Measurements from ENCODE around the gene CPPED1. TPM values are rescaled to one million over a fixed set of nuclear protein-coding genes. Genes with fewer than 3 reads are reported as not detected.
"Not testable (repeated sequence)": the region's sequence is repeated elsewhere in the genome, so short reads cannot be mapped to it uniquely, and the experiment has no call there.

CPPED1 gene
- total RNA-seq, 1 donor = 13.8 TPM

GRCh38 chr16:12793865-12794240 is 9.8 kb downstream of the CPPED1 start:
- no peak overlapping the region for H3K4me3 ChIP-seq (ENCODE audit: low read depth, low read length)
- no peak for DNase-seq (ENCODE audit: low read depth)
- TF ChIP-seq CTCF (IDR thresholded peaks at IDR 0.05; ENCODE audit: insufficient read depth, low read depth, low read length) = no peak

- H3K4me3 ChIP-seq (ENCODE audit: low read depth, low read length) = no peak overlapping the region
- no peak for TF ChIP-seq CTCF (IDR thresholded peaks at IDR 0.05; ENCODE audit: insufficient read depth, low read depth, low read length)
- no peak for DNase-seq (ENCODE audit: low read depth)
These were observed 10.4 kb downstream of the CPPED1 start for GRCh38 chr16:12793120-12793864.

- not testable (repeated sequence) for H3K4me3 ChIP-seq (ENCODE audit: low read depth, low read length)
These were observed 11.2 kb downstream of the CPPED1 start for GRCh38 chr16:12792528-12792927.

GRCh38 chr16:12791340-12791739 is 12.3 kb downstream of the CPPED1 start:
- TF ChIP-seq CTCF (IDR thresholded peaks at IDR 0.05; ENCODE audit: insufficient read depth, low read depth, low read length) = no peak
- DNase-seq (ENCODE audit: low read depth) = no peak
- H3K4me3 ChIP-seq (ENCODE audit: low read depth, low read length) = no peak overlapping the region

More at GRCh38 chr16:12792528-12792927, 11.2 kb downstream of the CPPED1 start:
- DNase-seq (ENCODE audit: low read depth) = not testable (repeated sequence)

- TF ChIP-seq CTCF (IDR thresholded peaks at IDR 0.05; ENCODE audit: insufficient read depth, low read depth, low read length) = no peak
- no peak overlapping the region for H3K4me3 ChIP-seq (ENCODE audit: low read depth, low read length)
- DNase-seq (ENCODE audit: low read depth) = no peak
These were observed 14.9 kb downstream of the CPPED1 start for GRCh38 chr16:12788758-12789157.

GRCh38 chr16:12786081-12786480 is 17.6 kb downstream of the CPPED1 start:
- no peak for TF ChIP-seq CTCF (IDR thresholded peaks at IDR 0.05; ENCODE audit: insufficient read depth, low read depth, low read length)
- no peak overlapping the region for H3K4me3 ChIP-seq (ENCODE audit: low read depth, low read length)
- no peak for DNase-seq (ENCODE audit: low read depth)

GRCh38 chr16:12784076-12784475 is 19.6 kb downstream of the CPPED1 start:
- no peak overlapping the region for H3K4me3 ChIP-seq (ENCODE audit: low read depth, low read length)
- no peak for TF ChIP-seq CTCF (IDR thresholded peaks at IDR 0.05; ENCODE audit: insufficient read depth, low read depth, low read length)
- no peak for DNase-seq (ENCODE audit: low read depth)

All from fibroblast of villous mesenchyme (primary cell).